GM12874 (cell line): Measurements from ENCODE around the gene RHBDD1.

Experiments used
- TF ChIP-seq, protein P1 (sequence below): IDR thresholded peaks from 2 replicates; pipeline ENCODE4 v1.5.1; 2011; ENCODE audit warnings: low read depth, mild to moderate bottlenecking, control low read depth, low read length, moderate library complexity; ENCODE audit not compliant: insufficient read depth

RHBDD1 gene

DNA sequence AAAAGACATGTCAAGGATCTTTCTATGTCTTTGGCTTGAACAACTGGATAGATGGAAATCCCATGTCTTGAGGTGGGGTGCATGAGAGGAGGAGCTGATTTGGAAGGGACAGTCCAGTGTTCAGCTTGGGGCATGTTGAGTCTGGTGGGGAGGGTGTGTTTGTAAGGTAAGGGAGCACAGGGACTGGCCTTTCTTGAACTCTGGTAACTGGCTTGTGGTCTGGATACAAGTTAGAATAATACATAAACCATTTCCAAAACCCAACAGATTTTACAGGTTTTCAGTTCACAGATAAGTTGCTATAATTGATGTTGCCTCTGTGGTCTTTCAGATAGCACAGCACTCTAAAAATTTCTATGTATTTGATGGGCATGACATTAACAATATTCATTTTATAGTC is 24.2 kb downstream of the RHBDD1 start:
- TF ChIP-seq, protein P1, sequence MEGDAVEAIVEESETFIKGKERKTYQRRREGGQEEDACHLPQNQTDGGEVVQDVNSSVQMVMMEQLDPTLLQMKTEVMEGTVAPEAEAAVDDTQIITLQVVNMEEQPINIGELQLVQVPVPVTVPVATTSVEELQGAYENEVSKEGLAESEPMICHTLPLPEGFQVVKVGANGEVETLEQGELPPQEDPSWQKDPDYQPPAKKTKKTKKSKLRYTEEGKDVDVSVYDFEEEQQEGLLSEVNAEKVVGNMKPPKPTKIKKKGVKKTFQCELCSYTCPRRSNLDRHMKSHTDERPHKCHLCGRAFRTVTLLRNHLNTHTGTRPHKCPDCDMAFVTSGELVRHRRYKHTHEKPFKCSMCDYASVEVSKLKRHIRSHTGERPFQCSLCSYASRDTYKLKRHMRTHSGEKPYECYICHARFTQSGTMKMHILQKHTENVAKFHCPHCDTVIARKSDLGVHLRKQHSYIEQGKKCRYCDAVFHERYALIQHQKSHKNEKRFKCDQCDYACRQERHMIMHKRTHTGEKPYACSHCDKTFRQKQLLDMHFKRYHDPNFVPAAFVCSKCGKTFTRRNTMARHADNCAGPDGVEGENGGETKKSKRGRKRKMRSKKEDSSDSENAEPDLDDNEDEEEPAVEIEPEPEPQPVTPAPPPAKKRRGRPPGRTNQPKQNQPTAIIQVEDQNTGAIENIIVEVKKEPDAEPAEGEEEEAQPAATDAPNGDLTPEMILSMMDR = no peak

DNA sequence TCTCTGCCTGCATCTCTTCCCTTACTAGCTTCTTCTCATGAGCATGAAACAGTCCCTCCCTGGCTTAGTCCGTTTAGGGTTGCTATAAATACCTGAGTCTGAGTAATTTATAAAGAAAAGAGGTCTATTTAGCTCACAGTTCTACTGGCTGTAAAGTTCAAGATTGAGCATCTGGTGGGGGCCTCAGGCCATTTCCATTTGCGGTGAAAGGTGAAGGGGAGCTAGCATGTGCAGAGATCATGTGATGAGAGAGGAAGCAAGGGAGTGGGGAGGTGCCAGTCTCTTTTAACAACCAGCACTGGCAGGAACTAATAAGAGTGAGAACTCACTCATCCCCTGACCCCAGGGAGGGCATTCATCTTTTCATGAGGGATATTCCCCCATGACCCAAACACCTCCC is 26.8 kb downstream of the RHBDD1 start:
- TF ChIP-seq, protein P1 = no peak

DNA sequence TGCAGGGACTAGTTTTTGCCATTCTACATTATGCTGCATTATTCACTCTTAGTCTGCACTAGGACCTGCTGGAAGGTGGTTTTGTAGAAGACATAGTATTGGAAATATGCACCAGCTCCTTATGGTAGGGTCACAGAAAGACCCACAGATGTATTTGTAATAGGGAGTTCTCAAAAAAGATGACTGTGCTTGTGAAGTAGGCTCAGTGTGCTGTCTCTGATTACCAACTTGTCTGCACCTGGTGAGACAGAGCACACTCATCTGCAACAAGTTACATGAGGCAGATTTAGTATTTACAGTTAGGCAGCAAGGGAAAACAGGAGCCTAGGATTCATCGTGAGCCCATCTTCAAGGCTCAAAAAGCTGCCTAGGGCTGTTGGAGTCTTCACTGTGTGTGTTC is 29.4 kb downstream of the RHBDD1 start:
- TF ChIP-seq, protein P1 = no peak

DNA sequence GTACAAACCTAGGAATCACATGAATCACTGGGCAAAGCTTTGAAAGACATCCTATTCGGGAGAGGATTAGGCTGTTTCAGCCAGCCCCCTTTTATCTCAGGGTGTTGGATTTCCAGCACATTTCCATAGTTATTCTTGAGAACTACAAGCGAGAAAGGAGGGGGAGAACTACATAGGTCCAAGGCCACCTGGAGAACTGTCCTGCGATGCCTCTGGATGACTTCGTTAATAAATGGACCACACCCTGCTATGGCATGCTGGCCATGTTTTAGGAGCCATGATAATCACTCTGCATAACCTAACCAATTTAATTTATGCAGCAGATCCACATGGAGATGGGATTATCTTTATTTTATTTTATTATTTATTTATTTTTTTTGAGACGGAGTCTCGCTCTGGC is 29.9 kb downstream of the RHBDD1 start:
- TF ChIP-seq, protein P1 = no peak

DNA sequence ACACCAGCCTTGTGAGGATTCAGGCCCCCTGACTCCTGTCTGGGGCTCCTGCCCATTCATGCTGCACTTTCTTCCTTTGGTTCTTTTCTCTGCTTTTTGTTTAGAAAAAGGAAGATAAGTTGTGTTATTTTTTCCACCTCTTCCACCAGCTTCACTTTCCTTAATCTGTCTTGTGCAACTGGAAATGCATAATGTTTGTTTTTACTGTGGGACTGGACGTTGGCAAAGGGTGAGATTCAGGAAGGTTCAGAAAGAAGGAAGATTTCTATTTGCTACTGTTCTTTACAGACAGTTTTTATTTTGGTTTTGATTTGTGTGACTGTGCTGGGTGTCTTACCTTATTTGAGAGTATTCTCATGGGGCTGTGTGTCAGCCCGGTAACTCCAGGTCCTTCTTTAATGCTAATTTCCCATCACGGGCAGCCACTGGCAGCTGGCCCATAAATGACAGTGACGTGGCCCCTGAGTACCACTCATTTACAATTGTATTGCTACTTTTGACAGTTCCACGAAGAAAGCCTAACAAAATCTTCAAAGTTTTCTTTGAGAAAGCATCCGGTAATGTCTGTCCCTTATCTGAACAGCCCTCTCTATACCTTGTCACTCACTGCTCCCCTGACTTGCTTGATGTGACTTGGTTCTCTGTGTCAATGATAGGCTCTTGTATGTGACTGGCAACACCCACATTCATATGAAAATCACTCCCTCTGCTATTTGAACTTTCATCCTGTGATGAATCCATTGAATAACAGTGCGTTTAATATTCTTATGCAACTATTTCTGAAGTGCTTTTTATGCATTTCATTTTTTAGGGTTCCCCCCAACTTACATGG is 32.7 kb downstream of the RHBDD1 start:
- TF ChIP-seq, protein P1 = no peak

DNA sequence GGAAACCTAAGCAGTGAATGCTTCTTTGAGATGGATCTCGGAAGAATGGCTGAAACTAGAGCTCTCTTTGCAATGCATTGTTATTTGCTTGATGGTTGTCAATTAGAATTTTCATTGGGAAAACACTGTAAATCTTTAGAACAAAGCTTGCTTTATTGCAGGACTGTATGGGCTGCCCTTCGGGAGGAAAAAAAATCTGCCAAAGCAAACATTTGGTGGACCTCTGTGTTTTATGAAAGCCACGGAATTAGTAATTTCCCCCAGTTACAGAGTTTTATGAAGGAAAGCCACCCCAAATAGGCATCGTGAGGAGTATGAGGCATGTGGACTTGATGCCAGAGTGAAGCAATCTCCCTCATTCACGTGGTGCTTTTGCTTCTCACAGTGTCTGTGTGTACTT is 33.5 kb downstream of the RHBDD1 start:
- TF ChIP-seq, protein P1 = no peak

DNA sequence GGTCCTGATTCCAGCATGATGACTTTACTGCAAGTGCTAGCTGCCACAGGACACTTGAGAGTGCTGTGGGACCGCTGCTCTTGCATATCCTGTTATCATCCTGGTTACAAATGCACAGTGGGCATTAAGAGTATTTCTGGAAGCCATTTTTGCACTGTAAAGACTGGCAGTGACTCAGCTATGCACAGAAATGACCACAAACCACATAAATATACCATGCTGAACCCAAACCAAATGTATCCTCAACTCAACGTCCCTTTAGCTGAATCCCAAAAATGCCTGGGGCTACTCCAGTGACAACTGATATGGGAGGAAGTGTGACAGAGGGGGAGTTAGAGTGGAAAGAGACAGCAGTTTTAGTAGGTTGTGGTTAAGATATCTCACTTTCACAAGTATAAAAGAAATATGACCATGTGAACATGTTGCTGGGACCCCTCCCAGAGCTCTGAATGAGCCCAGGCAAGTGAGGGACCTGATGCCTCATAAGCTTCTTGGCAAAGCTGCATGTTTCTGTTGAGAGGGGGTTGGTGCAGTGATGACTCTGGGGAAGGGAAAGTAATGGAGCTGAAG is 37.3 kb downstream of the RHBDD1 start:
- TF ChIP-seq, protein P1 = no peak
